Skin of body (tissue), 2 donors: ENCODE data around the gene CEP78. TPM values are rescaled to one million over a fixed set of nuclear protein-coding genes. Genes with fewer than 3 reads are reported as not detected.
A peak's percentile ranks its signal among the peaks of the same experiment; 100 is the strongest.
"Not testable (repeated sequence)": the region's sequence is repeated elsewhere in the genome, so short reads cannot be mapped to it uniquely, and the experiment has no call there.

Experiments
- DNase-seq: peaks from one replicate; lab custom pipeline; 2025; lab: John Stamatoyannopoulos, UW
- total RNA-seq: library from RNA; depleted of rRNA; stranded (reverse); fragments of >200 nt; gene quantifications from one replicate; pipeline ENCODE4 v1.2.3, GENCODE V29; 2014

Gene CEP78
- total RNA-seq, 1 donor from 2014 or later, result 22.7 TPM

GRCh38 chr9:78234810-78235209 is 1.1 kb upstream of the CEP78 start:
- DNase-seq, result no peak

DNA sequence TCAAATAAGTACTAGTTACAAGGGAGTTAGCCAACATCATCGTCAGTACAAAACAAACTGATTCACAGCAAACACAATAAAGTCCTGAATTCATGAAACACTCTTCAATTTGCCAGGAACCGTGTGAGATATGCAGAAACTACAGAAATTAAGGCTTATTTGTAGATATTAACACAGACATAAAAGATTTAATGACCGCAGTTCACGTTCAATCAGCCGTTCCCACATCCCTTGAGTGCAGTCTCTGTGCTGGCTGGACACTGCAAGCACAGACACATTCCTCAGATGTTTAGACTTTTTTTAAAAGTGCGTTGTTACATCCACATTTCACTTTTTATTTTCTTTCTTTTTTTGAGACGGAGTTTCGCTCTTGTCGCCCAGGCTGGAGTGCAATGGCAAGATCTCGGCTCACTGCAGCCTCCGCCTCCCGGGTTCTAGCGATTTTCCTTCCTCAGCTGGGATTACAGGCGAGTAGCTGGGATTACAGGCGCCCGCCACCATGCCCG is 566 bp upstream of the CEP78 start:
- DNase-seq, result peak; percentile 50

GRCh38 chr9:78236551-78236910 is 656 bp downstream of the CEP78 start:
- no peak for DNase-seq

DNA sequence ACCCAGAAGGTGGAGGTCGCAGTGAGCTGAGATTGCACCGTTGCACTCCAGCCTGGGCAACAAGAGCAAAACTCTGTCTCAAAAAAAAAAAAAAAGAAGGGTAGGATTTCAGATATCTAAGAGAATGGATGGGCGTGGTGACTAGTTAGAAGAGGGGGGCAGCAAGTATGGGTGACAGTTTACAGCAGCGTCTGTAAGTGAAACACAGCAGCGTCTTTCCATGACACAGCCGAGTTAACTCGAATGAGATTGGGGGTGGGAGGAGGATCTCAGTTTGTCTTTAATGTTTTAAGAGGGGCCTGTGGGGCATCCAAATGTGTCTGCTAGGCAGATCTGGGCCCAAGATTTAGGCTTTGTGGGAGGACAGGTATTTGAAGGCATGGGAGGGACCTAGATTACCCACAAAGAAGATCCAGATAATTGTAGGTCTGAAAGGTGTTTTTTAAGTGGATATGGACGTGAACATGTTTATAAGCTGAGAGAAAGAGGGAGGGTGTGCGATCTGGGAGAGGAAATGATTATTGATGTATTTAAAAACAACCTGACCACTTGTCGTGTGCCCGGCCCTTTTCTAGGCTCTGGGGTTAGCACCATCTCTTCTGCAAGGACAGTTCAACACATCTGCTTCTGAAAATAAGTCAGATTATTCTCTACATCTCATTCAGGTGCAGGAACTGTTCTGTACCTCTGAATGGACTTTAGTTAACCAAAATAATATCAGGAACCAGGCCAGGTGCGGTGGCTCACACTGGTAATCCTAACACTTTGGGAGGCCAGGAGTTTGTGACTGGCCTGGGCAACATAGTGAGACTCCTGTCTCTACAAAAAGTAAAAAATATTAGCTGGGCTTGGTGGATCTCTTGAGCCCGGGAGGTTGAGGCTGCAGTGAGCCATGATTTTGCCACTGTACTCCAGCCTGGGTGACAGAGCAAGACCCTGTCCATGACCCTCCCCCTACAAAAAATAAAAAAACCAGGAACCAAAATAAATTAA is 2.5 kb downstream of the CEP78 start:
- DNase-seq, result no peak

GRCh38 chr9:78239506-78239905 is 3.6 kb downstream of the CEP78 start:
- no peak for DNase-seq

- no peak for DNase-seq
These were observed 6.2 kb downstream of the CEP78 start for GRCh38 chr9:78242041-78242440.

DNA sequence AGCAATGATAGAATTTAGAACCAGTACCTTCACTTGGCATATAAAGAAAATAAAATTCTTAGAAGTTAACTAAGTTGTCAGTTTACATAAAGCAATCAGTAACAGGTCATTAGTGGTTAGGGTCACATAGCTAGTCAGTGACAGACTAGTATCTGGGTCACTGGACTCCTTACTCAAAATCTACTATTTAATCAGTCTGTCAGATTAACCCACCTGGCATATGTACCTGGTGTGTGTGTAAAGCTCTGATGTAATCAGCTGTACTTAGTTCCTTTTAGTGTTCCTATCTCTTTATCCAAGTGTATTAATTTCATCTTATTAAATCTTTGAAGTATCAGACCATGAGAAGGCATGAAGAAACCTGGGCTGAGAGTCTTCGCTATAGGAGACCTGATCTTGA is 7.3 kb downstream of the CEP78 start:
- DNase-seq, result no peak

- no peak for DNase-seq
These were observed 9.5 kb downstream of the CEP78 start for GRCh38 chr9:78245401-78245800.

- DNase-seq, result no peak
These were observed 12.8 kb downstream of the CEP78 start for GRCh38 chr9:78248635-78249034.

- DNase-seq, result no peak
These were observed 13.7 kb downstream of the CEP78 start for GRCh38 chr9:78249542-78249941.

DNA sequence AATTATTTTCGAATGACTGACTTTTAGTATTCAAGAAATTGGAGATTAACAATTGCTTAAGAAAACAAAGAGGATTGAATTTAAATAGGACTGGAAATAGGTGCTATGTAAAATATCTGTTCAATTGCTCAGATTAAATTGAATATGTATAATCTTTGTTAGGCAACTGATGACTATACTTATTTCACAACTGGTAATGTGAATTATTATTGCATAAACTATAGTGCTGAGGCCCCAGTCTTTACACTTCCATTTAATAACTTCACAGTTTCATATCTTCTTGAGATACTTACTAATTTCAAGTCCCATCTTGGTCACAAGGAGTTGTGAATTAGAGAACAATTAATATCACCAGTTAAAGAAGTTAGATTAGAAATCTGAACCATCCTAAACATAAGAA is 16.7 kb downstream of the CEP78 start:
- no peak for DNase-seq

GRCh38 chr9:78253285-78253684 is 17.4 kb downstream of the CEP78 start:
- no peak for DNase-seq

DNA sequence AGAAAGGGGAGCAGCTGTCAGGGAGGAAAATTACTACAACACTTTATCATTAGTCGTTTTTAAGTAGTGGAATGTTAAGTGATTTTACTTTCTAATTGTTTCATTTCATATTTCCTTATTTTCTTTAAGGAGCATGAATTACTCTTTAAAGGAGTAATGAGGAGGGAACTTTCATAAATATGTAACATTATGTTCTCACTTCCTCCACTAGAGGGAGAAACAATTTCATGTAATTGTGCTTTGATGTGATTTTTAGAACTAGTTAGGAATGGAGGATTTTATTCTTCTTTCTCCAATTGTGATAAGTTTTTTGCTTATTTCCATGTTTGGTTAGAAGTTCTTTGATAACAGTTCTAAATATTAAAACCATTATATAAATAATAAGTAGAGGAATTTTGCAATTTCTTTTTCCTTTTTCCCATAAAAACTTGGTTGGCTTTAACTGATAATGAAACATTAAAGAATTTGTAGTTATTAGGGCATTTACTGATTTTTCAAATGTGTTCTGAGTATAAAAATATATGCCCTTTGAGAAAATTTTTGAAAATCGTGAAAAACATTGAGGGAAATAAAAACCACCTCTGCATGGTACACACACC is 25.6 kb downstream of the CEP78 start:
- peak; percentile 9 for DNase-seq

DNA sequence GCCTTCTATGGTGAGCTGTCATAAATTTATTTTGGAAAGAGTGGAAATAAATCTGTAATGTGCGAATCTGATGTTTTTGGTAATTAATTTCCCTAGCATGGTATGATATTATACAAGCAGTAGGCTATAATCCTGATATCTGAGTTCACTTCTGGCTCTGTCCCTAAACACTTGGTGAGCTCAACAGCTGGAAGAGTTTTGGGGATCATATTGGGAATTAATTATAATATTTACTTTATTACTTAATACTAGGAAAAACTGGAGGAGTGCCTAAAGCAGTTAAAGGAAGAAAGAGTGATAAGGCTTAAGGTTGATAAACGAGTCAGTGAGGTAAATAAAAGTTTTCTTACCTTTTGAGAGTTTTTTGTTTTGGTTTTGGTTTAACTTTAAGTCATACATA is 26.8 kb downstream of the CEP78 start:
- no peak for DNase-seq

DNA sequence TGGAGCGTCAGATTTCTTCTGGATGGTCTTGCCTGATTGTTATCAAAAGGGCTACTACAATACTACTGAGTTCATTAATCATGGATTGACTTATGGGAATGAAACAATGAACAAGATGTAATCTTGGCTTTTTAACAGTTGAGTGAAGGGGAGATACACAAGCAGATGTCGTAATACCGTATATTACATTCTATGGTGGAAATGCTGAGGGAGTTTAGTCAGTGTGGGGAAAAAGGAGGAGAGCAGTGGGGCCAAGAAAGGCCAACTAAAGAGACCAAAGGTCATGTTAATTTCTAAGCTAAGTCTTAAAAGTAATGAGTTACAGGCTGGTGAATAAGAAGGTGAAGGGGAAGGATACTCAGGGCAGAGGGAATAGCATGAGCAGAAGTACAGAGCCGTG is 32.0 kb downstream of the CEP78 start:
- no peak for DNase-seq

DNA sequence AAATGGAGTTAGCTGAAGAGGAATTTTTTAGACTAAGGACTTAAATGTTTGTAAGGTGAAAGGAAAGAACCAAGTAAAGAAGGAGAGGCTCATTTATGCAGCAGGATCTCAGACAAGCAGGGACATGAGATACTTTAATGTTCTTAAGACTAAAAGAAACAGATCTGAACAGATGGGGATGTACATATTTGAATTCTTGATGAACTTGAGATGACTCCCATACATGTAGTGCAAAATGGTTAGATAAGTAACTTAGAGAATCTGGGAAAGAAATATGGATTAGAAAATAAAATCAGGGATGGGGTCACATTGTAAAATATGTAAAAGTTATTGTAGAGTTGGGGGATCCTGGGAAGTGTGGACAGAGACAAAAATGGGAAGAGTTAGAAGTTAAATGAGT is 33.9 kb downstream of the CEP78 start:
- DNase-seq, result no peak

GRCh38 chr9:78272307-78272706 is 36.4 kb downstream of the CEP78 start:
- no peak for DNase-seq

DNA sequence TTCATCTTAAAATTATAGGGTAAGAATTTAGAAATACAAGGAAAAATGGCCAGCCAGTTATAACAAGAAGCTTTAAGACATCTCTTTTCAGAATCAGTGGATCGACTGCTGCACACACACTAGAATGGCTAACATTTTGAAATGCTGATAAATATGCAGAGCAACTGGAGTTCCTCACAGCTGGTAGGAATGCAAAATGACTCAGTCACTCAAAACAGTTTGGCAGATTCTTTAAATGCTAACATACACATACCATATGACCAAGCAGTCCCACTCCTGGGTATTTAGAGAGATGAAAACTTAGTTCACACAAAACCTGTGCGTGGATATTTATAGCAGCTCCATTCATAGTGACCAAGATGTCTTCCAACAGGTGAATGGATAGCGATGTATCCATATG is 37.9 kb downstream of the CEP78 start:
- DNase-seq, result no peak

DNA sequence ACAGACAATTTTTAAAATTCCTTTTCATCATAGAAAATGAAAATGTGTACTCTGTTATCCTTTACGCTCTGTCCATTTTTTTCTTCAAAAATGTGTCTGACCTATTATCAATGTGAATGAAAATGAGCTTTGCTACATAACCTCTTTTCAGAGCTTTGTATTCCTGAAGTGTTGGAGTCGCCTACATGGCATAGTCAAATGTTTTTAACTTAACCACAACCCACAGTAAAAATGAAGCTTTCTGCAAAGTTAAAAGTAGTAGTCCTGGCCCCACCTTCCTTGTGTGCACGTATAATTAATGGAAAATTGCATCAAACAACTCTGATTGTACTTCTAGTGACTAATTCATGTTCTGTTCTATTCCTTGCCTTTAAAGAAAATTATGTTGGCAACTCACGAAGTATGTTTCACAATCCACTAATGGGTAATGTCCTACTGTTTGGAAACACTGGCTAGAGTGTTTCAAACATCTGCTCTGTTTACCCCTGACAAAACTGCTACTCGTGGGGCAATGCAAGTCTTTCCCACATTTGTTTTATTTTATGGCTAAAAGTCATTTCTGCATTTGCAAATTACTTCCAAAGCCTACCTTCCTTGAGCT is 42.4 kb downstream of the CEP78 start:
- DNase-seq, result no peak

- no peak for DNase-seq
These were observed 42.9 kb downstream of the CEP78 start for GRCh38 chr9:78278801-78279200.

GRCh38 chr9:78280982-78281668 is 45.2 kb downstream of the CEP78 start:
- DNase-seq, result peak; percentile 72

GRCh38 chr9:78284181-78284580 is 48.3 kb downstream of the CEP78 start:
- DNase-seq, result not testable (repeated sequence)
